NCI-H1092 treated with DMSO at 0.1 percent for 48 hours (cell line): ENCODE measurements around the gene NUDT3.
"Not testable (repeated sequence)": the region's sequence is repeated elsewhere in the genome, so short reads cannot be mapped to it uniquely, and the experiment has no call there.

Experiments
- DNase-seq: peaks from one replicate; lab custom pipeline; 2025; lab: John Stamatoyannopoulos, UW

The NUDT3 gene

DNA sequence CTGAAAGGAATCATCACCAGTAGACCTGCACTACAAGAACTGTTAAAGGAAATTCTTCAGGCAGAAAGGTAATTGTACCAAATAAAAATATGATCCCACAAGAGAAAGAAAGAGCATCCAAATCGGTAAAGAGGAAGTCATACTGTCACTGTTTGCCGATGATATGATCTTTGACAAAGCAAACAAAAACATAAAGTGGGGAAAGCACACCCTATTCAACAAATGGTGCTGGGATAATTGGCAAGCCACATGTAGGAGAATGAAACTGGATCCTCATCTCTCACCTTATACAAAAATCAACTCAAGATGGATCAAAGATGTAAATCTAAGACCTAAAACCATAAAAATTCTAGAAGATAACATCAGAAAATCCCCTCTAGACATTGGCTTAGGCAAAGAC lies 140.1 kb downstream of the NUDT3 start:
- not testable (repeated sequence) for DNase-seq

DNA sequence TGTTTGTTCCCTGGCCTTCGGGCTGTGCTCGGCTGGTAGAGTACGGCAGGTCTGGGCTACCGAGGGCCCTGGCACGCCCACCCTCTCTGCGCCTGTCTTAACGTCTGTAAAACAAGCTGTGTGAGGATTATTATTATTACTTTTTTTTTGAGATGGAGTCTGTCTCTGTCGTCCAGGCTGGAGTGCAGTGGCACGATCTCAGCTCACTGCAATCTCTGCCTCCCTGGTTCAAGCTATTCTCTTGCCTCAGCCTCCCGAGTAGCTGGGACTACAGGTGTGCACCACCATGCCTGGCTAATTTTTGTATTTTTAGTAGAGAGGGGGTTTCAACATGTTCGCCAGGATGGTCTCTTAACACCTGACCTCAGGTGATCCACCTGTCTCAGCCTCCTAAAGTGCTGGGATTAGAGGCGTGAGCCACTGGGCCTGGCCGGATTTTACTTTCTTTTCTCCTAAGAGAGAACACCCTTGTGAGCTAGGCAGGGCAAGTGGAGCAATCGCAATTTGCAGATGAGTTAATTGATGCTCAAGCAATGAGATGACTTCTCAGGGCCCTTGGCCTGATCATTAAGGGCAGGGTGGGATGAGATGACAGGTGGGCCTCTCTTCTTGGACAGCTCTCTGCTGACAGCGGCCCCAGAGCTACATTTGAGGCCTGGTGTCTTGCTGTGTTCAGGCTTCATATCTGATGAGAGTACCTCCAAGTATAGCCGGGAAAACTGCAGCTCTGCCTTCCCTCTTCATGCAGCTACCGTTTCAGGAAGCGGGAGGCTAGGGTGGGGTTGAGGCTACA lies 142.8 kb downstream of the NUDT3 start:
- DNase-seq, result no peak

DNA sequence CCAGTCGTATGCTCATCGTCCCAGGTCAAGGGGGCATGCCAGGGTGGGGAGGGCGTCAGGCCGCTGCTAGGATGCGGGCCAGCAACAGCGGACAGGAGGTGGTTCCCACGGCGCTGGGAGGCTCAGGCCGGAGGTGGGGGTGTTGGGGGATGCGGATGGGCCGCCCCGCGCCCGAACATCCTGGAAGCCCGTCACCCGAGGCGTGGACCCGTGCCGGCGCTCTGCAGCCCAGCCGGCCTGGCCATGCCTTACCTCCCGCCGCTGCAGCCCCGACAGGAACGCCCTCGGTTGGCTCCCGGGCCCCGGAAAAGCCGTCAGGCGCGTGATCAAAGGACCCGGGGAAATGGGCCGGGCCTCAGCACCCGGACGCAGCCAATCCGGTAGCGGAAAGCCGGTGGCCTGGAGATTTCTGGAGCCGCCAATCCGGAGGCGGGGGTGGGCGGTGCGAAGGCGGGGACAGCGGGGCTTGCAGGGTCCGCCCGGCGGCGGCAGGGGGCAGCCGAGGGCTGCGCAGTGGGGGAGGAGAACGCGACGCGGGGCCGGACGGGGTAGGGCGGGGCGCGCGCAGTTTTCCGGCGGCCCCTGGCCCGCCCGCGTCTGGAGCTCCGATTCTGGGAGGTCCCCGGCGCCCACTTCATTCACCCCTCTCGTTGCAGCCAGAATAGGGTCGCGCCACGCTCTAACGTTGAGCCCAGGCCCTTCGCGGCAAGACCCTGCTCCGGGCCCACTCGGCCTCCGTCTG lies 143.6 kb downstream of the NUDT3 start, which contains the start of gene SMIM29:
SMIM29 (minus strand) TSS at position 280 of the 742 bp plus-strand sequence. CDS start 1,215 bp downstream, outside the sequence.
- peak; percentile 90 for DNase-seq

DNA sequence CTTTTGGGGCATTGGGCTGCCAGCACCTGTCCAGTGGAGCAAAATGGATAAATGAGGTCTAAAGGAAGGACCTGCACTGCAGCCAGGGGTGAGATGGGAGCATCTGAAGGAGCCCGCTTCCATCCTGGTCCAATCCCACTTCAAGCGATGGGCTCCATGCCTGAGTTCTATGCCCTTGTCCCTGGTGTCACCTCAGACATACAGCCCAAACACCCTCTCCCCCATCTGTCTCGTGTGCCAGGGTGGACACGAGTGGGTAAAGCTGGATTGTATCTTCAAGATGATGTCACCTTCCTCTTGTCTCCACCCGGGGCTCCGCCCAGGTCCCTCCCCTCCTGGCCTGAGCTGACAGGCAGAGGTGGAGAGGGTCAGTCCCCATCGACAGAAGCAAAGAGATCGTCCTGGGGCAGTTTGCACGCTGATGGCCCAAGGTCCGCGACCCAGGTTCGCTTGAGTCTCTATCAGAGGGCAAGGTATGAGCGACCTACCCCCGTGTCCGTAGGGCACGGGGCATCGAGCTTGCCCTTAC lies 144.2 kb downstream of the NUDT3 start:
- no peak for DNase-seq

DNA sequence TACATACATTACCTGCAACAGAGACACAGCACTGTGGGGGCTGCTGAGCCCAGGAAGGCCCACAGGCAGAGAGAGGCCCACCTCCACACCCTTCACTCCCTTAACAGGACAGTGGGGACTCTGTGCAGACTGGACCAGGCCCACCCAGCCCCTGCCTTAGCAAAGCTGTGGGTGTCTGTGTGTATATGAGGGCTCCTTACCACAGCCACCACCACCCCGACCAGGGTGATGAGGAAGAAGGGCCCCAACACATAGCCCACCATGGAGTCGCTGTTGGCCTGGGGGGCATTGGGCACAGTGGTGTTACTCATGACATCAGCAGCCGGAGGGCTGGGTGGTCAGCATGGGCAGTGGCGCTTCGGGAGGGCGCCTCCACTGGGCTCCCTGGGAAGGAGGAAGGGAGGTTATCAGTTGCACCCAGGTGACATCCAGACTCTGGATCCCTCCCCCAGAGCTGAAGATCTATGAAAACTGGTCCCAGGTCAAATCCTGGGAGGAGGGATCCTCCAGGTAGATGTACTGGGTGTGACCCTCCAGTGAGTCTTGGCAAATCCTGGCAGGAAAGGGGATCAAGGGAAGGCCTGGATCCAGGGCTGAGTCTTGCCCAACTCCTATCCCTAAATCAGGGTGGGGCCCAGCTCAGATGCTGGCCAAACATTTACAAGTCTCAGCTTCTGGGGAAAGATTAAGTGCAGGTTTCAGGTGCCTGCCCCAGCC lies 144.8 kb downstream of the NUDT3 start:
- DNase-seq, result no peak

DNA sequence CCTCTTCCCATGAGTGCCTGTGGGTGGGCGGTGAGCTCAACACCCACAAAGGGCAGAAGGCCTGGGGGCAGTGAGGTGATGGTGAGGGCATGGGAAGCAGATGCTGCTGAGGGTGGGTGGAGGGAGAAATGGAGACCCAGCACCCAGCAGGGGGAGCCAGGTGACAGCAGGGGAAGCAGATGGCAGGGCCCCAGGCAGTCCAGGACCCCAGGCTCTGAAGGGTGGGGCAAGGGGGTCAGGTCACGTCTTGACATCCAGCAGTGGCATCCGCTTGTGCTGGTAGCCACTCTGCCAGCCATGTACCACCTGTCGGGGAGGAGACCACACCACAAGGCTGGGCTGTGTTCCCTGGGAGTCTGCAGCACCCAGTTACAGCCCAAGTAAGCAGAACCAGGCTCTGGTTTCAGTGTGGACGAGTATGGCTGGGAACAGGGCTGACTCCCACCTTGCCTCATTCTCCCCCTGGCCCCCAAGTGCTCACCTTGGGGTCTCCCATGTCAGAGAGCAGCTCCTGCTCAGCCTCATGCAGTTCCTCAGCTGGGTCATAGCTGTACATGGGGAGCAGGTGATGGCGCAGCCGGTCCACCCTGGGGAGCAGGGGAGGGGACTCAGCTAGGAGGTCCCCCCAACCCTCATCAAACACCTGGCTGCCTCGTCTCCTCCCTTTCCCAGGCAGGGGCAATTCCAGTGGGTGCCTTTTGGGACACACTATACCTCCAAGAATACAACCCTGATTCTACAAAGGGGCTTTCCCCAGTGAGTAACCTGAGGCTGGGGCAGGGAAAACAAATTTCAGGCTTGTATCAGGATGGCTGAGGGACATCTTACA lies 145.7 kb downstream of the NUDT3 start:
- peak; percentile 6 for DNase-seq

DNA sequence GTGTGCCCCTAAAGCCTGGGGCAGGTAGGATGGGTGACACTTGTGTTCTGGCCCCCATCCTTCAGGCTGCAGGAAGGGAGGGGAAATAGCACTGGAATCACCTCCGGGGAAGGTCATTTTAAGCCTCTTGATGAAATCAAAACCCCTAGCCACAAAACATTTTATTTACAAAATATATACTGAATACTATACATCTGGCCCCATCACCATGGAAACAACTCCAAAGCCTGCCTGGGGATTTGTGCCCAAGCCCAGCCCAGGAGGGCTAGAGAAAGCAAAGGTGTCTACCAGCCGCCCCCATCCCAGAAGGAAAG lies 146.3 kb downstream of the NUDT3 start:
- no peak for DNase-seq

DNA sequence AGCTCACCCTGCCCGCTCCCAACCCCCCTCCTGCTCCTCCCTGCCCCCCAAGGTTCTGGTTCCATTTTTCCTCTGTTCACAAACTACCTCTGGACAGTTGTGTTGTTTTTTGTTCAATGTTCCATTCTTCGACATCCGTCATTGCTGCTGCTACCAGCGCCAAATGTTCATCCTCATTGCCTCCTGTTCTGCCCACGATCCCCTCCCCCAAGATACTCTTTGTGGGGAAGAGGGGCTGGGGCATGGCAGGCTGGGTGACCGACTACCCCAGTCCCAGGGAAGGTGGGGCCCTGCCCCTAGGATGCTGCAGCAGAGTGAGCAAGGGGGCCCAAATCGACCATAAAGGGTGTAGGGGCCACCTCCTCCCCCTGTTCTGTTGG lies 146.7 kb downstream of the NUDT3 start:
- DNase-seq, result not testable (repeated sequence)

DNA sequence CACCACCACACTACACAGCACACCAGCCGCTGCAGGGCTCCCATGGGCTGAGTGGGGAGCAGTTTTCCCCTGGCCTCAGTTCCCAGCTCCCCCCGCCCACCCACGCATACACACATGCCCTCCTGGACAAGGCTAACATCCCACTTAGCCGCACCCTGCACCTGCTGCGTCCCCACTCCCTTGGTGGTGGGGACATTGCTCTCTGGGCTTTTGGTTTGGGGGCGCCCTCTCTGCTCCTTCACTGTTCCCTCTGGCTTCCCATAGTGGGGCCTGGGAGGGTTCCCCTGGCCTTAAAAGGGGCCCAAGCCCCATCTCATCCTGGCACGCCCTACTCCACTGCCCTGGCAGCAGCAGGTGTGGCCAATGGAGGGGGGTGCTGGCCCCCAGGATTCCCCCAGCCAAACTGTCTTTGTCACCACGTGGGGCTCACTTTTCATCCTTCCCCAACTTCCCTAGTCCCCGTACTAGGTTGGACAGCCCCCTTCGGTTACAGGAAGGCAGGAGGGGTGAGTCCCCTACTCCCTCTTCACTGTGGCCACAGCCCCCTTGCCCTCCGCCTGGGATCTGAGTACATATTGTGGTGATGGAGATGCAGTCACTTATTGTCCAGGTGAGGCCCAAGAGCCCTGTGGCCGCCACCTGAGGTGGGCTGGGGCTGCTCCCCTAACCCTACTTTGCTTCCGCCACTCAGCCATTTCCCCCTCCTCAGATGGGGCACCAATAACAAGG lies 147.3 kb downstream of the NUDT3 start:
- not testable (repeated sequence) for DNase-seq

DNA sequence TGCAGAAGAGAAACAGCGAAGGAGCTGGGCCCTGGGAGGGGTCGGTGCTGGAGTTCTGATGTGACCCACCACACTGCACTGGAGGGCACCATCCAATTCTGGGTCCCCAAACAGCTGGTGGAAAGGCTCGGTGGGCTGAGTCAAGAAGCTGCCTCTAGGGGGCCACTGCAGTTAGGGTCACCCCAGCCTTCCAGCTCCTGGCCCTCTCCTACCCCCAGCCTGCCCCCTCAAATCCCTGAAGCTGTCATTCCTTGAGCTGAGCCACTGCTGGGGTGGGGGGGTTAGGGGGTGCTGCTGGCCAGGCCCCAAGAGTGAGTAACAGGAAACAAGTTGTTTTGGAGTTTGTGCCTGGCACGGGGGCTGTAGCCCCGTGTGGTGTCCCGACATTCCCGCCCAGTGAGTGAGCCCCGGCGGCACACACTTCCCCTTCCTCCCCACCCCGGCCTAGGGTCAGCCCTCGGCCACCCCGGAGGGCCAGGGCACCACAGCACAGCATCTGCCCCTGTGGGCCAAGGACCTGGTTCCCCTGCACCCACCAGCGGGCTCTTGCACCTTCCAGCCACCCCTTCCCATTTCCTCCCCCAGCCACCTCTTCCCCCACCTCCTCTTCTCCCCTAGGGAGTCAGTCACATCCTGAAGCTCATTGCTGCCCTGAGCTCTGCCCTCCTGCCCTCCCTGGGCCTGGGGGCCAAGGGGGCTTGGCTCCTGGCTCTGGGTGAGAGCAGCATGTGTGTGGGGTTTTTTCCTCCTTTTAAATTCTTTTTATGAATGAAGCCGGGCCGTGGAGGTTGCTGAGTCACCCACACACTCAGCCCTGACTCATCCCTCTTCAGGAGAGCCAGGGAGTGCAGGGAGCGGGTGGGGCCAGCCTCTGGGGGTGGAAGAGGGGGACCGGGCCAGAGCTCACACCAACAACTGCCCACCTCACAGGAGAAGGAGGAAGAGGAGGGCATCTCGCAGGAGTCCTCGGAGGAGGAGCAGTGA lies 148.3 kb downstream of the NUDT3 start:
- DNase-seq, result no peak

DNA sequence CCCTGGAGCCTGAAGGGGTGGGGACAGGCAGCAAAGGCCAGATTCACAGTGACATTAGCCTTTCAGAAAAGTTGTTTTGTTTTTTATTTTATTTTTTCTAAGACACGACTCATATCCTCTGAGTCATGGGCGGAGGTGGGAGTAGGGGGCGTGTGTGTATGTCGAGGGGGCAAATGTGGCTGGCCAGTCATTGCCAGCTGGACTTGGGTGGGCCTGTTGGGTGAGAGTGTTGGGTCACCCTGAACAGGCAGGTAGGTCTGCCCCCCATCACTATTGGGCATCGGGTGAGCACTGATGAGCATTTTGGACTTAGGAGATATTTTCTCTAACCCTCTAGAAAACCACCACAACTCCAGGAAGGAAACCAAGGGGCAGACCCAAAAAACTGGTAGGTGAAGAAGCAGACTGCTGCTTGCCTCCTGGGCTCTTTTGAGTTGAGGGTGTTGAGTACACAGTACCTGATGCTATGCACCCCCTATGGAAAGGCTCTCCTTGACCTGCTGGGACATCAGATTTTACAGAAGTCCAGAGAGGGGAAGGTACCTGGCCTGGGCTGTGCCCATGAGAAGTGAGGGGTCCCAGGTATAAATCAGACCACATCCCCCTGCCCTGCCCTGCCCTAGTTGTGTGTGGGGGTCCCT lies 149.2 kb downstream of the NUDT3 start:
- DNase-seq, result no peak

DNA sequence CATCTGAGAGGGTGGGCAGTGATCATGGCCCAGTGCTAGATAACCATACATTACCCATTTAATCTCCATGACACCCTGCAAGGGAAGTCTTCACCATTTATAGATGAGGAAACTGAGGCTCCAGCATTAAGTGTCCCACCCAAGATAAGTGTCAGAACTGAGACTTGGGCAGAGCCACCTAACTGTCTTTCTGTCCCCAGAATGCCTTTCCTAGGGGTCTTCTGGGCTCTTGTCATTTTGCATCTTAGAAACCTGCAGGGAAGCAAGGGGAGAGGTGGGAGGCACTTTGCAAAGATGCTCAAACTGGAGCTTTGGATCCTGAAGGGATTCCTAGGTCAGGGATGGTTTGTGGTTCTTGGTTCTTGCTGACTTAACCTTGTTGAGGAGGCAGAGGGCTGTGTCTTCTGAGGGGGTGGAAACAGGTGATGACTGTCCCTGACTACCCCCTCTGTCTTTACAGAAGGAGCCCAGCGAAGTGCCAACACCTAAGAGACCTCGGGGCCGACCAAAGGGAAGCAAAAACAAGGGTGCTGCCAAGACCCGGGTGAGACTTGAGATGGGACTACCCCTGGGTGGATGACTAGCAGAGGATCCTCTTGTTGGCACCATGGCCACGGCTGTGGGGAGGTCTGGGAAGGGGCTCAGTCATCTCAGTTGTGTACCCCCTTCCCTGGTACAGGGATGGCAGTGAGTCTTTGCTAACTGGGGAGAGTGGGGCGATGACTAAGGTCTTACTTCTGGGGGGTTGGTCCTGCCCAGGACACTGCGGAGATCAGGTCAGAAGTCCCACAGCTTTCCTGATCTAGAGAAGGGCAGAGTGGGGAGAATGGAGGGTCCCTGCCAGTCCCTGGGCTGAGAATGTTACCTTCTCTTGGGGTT lies 150.0 kb downstream of the NUDT3 start:
- no peak for DNase-seq

DNA sequence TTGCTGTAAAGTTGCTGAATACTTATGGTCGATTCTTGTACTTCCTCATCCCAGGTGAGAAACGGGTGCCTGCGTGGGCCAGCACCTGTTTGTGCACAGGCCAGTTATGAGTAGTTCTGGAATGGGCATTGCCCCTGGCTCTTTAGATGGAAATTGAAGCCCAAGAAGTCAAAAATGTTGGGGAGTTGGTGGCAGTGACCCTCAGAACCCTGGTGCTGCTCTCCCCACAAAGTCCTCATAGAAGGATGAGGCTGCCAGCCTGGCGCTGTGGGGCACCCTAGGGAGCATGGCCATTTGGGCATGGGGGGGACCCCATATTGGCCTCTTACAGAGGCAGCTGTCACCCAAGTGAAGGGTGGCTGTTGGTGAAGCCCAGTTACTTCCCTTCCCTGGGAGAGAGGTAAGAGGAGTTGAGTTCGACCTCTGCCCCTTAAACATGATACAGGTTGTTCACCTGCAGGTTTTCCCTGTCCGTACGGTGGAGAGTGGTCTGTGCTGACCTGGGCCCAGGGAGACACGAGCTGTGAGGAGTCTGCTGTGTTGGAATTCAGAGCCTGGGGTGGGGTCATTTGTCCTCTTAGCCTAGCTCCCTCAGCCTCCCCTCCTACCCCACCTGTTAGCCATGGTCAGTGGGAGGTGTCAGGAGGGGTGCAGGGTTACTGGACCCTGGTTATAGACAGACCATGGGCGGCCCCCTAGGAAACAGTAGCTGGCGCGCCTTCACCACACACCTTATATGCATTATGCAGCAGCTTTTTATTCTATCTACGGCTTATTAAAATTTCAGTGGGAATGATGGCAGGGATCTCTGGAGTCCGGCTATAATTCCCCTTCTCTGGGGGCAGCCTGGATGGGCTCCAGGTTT lies 150.9 kb downstream of the NUDT3 start:
- no peak for DNase-seq

DNA sequence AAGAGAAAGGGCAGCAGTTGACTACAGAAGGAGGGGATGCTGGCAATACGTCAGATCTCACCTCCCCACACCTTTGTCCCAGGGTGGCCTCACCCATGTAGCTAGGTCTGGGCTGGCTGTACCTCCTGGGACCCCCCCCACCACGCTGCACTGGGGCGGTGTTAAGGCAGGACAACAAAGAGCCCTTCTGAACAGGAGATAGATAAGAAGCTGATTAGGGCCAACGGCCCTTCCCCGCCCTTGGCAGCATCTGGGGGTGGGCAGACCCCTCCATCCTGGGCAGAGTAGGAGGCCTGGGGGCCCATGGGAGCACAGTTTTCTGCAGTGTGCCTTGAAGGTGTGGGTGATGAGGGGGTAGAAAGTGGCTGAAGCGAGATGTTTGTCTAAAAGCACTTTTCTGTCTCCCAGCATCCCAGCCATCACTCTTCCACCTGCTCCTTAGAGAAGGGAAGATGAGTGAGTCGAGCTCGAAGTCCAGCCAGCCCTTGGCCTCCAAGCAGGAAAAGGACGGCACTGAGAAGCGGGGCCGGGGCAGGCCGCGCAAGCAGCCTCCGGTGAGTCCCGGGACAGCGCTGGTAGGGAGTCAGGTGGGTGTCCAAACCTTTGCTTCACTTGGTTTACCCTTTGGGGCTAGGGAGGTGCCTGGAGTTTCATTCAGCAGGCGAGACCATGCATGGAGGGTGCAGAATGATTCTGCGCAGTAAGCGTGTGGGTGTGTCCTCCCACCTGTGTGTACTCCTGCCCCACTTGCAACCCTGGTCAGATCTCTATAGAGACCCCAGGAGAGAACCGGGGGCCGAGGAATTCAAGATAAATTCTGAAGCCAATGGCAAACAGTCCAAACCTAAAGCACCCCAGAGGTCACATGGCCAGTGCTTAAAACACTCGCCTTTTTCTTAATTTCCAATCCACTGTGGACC lies 151.9 kb downstream of the NUDT3 start:
- no peak for DNase-seq

DNA sequence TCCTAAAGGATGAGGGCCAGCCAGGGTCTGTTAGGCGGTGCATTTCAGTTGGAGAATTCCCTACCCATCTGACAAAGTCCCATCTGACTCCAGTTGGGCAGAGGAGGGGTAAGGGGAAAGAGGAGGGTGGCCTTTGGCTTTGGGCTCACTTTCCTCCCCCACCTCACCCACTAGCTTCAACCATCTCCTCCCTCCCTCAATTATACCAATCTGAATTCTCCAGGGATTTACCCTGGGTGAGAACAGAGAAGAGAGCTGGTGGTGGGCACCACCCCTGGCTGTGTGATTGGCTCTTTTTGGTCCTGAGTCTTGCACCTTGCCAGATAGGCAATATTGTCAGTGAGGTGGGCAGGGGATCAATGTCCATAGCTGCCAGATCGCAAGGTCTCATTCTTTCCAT lies 152.6 kb downstream of the NUDT3 start:
- DNase-seq, result no peak

DNA sequence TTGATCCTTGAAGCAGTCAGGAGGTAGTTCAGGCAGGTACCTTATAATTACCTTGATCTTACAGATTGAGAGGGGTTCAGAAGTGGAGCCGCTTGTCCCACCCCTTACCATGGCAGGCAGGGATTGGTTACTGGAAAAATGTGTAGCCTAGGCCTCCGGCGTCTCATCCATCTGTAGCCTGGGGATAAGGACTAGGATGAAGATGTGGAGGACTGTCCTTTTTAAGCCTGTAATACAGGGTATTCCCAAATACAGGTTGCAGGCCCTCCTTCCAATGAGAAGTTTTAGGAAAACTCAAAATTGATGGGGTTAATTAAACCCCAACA lies 153.0 kb downstream of the NUDT3 start:
- no peak for DNase-seq
